GM19324 (cell line): Measurements from ENCODE around the gene TAC4.

Experiments used
- ATAC-seq: cut with Tn5 transposase; IDR thresholded peaks from one replicate; pipeline ENCODE4 v1.9.1; 2021; ENCODE audit warnings: mild to moderate bottlenecking, moderate library complexity; ENCODE audit not compliant: unreplicated experiment, low FRiP score

Gene TAC4

GRCh38 chr17:49819651-49820050 is 28.2 kb downstream of the TAC4 start:
- ATAC-seq: no peak

DNA sequence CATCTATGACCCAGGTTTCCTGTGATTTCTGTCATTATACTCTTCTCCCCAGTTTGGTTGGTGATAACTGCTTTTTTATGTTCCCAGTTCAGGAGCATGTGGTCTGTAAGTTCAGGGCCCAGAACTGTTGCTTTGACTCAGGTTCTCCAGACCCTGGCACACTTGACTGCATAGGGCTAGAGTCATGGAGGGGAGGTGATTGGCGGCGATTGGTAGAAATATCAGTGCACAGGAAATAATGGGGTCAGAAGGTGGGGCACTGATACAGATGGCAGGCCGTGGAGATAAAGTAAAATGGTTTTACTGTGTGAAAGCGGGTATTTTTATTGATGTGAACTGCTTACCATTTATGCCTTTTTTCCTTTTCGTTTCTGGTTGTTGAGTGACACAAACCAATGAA is 28.7 kb downstream of the TAC4 start:
- no peak for ATAC-seq

GRCh38 chr17:49817993-49818392 is 29.9 kb downstream of the TAC4 start:
- no peak for ATAC-seq

- no peak for ATAC-seq
Observed at GRCh38 chr17:49815761-49816281, 32.0 kb downstream of the TAC4 start.

DNA sequence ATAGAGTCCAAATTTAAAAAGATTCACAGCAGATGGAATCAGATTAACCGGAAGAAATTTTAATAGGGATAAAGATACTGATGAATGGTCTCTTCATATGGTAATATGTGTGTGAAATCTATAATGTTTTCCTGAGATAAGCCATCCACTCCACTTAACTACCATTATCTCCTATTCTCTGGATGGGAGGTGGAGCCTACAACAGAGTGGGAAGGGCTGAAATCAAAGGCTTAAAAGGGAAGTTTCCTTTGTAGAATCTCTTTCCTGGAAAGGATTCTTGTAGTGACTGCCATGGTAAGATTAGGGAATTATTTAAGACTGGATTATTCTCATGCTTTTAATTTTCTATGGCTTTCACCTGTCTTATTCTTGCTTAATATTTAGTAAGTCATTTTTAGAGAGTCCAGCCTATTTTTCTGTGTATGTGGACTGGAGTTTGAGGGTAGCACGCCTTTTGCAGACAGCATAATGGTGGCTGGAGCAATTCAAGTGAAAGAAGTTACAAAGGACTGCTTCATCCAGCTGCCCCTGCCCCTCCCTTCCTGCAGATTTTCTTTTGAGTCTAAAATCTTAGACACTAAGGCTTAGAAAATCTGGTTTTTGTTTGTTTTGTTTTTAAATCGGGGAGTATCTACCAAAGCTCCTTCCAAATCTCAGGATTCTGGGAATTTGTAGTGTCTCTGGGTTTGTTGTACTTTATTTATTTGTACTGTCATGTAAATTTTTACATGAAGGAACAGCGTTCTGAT is 32.9 kb downstream of the TAC4 start:
- no peak for ATAC-seq

DNA sequence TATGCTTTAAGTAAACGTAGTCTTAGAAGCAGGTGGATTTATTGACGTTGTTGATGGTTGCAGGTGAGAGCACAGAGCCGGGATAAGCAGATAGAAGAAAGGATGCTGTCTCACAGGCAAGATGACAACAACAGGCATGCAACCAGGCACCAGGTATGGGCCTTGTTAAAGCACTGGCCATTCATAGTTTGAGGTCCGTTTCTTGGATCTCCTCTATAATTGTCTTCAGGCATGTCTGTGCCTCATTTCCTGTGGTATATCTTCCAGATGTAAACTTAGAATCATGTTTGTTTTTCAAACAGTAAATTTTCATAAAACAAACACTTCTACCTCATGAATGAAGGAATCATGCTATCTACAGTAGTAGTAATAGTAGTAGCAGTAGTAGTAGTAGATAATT is 38.8 kb downstream of the TAC4 start:
- ATAC-seq: no peak

- ATAC-seq: no peak
Observed at GRCh38 chr17:49798738-49799137, 49.1 kb downstream of the TAC4 start.

DNA sequence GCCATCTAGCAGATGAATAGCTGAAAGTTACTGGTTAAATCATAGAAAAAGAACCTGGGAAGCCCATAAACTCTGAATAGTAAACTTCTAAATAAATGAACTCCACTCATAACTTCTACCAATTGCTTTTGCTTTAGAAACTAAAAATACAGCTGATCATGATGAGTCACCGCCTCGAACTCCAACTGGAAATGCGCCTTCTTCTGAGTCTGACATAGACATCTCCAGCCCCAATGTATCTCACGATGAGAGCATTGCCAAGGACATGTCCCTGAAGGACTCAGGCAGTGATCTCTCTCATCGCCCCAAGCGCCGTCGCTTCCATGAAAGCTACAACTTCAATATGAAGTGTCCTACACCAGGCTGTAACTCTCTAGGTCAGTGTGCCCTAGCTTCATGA is 49.7 kb downstream of the TAC4 start:
- ATAC-seq: no peak

- ATAC-seq: no peak
Observed at GRCh38 chr17:49795372-49795771, 52.5 kb downstream of the TAC4 start.

DNA sequence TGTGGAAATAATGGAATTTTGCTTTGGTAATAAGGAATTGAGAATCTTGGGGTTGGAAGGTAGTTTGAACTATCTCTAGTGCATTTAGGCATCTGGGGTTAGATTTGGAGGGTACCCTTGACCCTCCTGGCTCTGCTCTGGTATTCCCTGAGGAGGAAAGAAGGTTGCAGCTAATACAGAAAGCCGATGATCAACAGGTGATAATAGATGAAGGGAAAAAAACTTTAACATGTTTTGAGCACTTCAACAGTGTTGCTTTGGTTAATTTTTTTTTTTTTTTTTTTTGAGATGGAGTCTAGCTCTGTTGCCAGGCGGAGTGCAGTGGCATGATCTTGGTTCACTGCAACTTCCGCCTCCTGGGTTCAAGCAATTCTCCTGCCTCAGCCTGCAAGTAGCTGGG is 54.6 kb downstream of the TAC4 start:
- ATAC-seq: no peak

DNA sequence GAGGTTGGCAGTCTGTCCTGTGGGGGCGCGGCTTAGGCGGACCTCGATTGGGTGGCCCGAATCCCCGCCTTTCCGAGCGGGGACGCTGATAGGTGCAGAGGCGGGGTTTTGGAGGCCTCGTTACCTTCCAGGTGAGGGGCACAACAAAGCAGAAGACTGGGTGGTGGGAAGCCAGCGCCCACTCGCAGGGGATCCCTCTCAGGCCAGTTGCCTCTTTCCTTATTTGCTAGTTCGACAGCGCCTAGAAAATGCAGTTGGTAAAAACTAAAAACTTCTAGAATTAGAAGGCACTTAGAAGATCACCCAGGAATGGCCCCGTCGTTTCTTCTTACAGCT is 58.7 kb downstream of the TAC4 start:
- no peak for ATAC-seq

DNA sequence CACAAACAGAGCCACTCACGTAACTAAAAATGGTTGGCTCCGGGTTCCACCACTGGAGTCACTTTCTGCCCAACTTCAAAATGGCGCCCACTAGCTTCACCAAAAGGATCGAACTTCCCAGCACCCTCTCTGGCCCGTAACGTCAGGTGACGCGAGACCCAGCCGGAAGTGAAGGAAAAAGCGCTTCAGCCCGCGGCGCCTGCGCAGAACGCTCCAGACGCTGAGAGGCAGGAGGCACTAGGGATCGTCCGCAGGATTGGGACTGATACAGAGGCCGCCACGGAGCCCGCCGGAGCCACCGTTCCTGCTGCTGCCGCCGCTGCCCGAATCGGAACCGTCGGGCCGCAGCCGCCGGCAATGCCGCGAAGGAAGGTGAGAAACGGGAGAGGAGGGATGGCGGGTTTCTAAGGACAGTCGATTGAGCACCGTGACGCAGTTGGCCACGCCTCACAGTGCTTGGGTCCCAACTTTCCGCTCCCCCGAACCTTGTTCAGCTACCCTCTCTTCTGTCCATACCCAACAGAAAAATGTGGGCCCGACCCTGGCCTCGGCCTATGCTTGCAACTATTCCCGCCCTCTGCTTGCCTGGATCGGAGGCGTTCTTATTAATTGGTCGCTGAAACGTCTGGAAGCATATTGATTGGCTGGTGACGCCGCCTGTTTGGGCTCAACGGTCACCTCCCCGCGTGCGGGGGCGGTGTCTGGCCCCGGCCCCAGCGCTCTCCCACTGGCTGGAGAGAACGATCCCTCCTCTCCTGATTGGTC is 59.2 kb downstream of the TAC4 start, which contains the start of gene KAT7:
TSS of gene KAT7 (plus strand) at position 204 of the 765 bp plus-strand sequence. CDS start at position 358, 154 bp downstream.
- ATAC-seq: peak; percentile 93
